Thoracic aorta (tissue), 2 donors: Measurements from ENCODE around the gene FRMD3. TPM values are rescaled to one million over a fixed set of nuclear protein-coding genes. Genes with fewer than 3 reads are reported as not detected.

Experiments
- ATAC-seq: fragments of 150-250 bp; one replicate; pipeline ENCODE4 v1.8.0; 2017; ENCODE audit warnings: low read depth; ENCODE audit not compliant: insufficient number of reproducible peaks, low FRiP score
- DNase-seq: peaks from one replicate; pipeline ENCODE4 v3.0.0-alpha.2; 2020; ENCODE audit warnings: low spot score
- H3K27ac ChIP-seq, 2 donors: fragments of 200-600 bp; sonication (generic); 1 replicate in 1 of 2; 2 replicates in 1 of 2; pipeline ENCODE4 v1.5.1; 2016; ENCODE audit warnings: mild to moderate bottlenecking in 2 of 2, moderate library complexity in 2 of 2
- H3K27me3 ChIP-seq: fragments of 200-600 bp; sonication (generic); replicated peaks from 2 replicates; pipeline ENCODE4 v1.6.0; 2016; ENCODE audit warnings: mild to moderate bottlenecking; ENCODE audit not compliant: insufficient read depth
- H3K36me3 ChIP-seq: fragments of 200-600 bp; sonication (generic); one replicate; pipeline ENCODE4 v1.5.1; 2016
- H3K4me1 ChIP-seq, 2 donors: fragments of 200-600 bp; sonication (generic); 1 replicate in 1 of 2; 2 replicates in 1 of 2; pipeline versions ENCODE4 v1.5.1 to v1.6.0; 2016; ENCODE audit warnings: low read depth in 2 of 2, mild to moderate bottlenecking in 1 of 2; ENCODE audit not compliant: control insufficient read depth in 1 of 2
- H3K4me3 ChIP-seq: fragments of 200-600 bp; sonication (generic); 2 replicates; pipeline ENCODE4 v1.5.1; 2016; ENCODE audit warnings: mild to moderate bottlenecking
- H3K9me3 ChIP-seq: fragments of 200-600 bp; sonication (generic); 2 replicates; pipeline ENCODE4 v1.5.1; 2016
- total RNA-seq, 2 donors: library from RNA; depleted of rRNA; stranded (reverse); fragments of >200 nt; gene quantifications; one replicate each; pipeline versions ENCODE4 v1.1.0 to v1.2.3, GENCODE V29; 2016
- TF ChIP-seq, protein P1 (sequence below): fragments of 200-600 bp; sonication (generic); IDR thresholded peaks from one replicate; pipeline ENCODE4 v1.5.1; 2019; ENCODE audit warnings: antibody characterized with exemption

Gene FRMD3
- total RNA-seq, 2 donors from 2014 or later = 5.2 to 6.2 TPM

DNA sequence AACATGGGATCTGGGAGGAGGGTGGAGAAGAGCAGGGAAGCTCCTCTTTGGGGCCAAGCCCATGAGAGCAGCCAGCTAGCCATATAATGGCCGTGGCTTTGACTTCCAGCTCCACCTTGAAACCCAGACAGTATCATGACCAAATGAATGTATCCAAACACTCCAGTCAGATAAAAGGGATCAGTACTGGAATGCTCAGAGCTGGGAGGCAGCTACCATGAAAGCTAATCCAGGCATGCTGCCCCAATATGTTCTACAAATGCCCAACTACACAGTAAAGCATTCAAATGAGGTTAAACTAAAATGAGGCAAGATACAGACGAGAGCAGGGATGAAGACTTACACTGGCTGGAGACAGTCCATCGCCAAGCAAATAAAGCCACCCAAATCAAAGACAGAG lies 69.4 kb downstream of the FRMD3 start:
- no peaks in the 10 kb centered on the region for H3K9me3 ChIP-seq
- H3K27me3 ChIP-seq = no peaks in the 10 kb centered on the region
- H3K4me1 ChIP-seq = no peaks in the 10 kb centered on the region
- no peak for ATAC-seq
- no peak overlapping the region for H3K27ac ChIP-seq
- H3K4me3 ChIP-seq = no peak overlapping the region
- no peaks in the 10 kb centered on the region for H3K36me3 ChIP-seq
- DNase-seq = no peak
- TF ChIP-seq, protein P1, sequence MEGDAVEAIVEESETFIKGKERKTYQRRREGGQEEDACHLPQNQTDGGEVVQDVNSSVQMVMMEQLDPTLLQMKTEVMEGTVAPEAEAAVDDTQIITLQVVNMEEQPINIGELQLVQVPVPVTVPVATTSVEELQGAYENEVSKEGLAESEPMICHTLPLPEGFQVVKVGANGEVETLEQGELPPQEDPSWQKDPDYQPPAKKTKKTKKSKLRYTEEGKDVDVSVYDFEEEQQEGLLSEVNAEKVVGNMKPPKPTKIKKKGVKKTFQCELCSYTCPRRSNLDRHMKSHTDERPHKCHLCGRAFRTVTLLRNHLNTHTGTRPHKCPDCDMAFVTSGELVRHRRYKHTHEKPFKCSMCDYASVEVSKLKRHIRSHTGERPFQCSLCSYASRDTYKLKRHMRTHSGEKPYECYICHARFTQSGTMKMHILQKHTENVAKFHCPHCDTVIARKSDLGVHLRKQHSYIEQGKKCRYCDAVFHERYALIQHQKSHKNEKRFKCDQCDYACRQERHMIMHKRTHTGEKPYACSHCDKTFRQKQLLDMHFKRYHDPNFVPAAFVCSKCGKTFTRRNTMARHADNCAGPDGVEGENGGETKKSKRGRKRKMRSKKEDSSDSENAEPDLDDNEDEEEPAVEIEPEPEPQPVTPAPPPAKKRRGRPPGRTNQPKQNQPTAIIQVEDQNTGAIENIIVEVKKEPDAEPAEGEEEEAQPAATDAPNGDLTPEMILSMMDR = no peak

DNA sequence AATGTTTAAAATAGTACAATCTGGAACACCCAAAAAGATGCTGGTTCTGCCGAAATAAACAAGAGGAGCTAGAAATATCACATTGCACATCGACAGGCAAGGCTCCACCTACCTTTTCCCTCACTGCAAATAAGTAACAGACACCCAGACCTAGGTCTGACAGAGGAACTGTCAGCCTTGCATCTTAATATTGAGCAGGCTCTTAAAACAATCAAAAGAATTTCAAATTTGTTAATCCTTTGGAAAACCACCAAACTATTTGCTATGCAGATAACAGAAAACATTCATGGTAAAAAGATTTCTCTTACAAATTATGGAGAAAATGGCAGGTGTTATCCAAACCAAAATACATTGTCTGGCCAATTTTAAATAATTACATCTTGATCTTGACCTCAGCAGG lies 71.3 kb downstream of the FRMD3 start:
- no peaks in the 10 kb centered on the region for H3K4me1 ChIP-seq
- H3K9me3 ChIP-seq = no peaks in the 10 kb centered on the region
- H3K36me3 ChIP-seq = no peaks in the 10 kb centered on the region
- TF ChIP-seq, protein P1 = no peak
- DNase-seq = no peak
- no peak for ATAC-seq
- H3K27me3 ChIP-seq = no peaks in the 10 kb centered on the region
- H3K4me3 ChIP-seq = no peak overlapping the region
- no peak overlapping the region for H3K27ac ChIP-seq

DNA sequence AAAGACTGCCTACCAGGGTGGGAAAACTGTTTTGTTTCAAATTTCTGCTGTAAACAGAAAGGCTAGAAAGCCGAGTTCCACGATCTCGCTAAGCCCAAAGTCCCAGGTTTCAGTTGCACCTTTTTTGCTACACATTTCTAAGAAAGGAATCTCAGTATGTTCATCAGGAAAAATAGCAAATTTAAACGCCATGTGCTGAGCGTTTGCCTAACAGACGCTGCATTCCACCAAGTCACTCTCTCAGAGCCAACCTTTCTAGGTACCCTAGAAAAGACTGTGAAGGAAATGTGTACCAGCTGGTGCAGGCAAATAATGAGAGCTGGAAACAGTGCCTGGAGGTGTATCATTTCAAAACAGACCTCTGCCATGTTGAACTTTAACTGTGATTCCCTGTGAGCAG lies 71.8 kb downstream of the FRMD3 start:
- no peak for ATAC-seq
- H3K36me3 ChIP-seq = no peaks in the 10 kb centered on the region

DNA sequence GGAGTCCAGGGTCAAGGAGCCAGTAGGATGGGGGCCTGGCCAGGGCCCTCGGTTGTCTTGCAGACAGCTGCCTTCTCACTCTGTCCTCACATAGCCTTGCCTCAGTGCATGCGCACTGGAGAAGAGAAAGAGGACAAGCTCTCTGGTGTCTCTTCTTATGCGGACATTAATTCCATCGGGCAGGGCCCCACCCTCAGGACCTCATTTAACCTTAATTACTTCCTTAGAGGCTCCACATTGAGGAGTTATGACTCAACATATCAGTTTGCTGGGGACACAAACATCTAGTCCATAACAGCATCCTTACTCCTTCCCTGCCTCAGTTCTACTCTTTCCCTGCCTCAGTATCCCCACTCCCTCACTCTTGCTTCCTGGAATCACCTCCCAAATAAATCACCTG lies 78.4 kb downstream of the FRMD3 start:
- Histone ChIP-seq H3K27me3 (no peaks in the 10 kb centered on the region), H3K9me3 (no peaks in the 10 kb centered on the region), H3K36me3 (no peaks in the 10 kb centered on the region), H3K27ac (no peak overlapping the region), H3K4me3 (no peak overlapping the region), H3K4me1 (no peaks in the 10 kb centered on the region)
- no peak for DNase-seq
- TF ChIP-seq, protein P1 = no peak
- no peak for ATAC-seq

More for the DNA sequence above, 71.8 kb downstream of the FRMD3 start:
- Histone ChIP-seq H3K27ac (no peak overlapping the region), H3K4me3 (no peak overlapping the region), H3K9me3 (no peaks in the 10 kb centered on the region), H3K4me1 (no peaks in the 10 kb centered on the region), H3K27me3 (no peaks in the 10 kb centered on the region)
- TF ChIP-seq, protein P1 = no peak
- no peak for DNase-seq

DNA sequence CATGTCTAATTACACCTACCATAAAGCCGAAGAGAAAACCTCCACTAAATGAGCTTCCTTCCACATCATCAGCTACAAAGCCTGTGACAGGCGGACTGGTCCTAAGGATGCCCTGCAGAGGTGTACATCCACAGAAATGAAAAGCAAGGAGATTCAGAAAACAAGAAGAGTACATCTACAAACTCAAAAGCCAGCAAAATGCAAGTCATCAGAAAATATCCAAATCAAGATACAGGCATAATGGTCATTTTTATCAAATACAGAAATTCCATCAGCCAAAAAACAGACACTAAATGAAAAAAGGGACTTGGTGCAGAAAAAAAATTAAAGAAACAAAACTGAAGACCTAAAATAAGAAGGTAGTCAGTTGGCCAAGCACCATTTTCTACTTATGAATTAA lies 79.7 kb downstream of the FRMD3 start:
- no peaks in the 10 kb centered on the region for H3K4me1 ChIP-seq
- no peaks in the 10 kb centered on the region for H3K27me3 ChIP-seq
- no peak overlapping the region for H3K4me3 ChIP-seq
- H3K9me3 ChIP-seq = no peaks in the 10 kb centered on the region
- DNase-seq (no peak), ATAC-seq (no peak)
- H3K27ac ChIP-seq = no peak overlapping the region
- no peaks in the 10 kb centered on the region for H3K36me3 ChIP-seq
- TF ChIP-seq, protein P1 = no peak
